LNCaP clone FGC (cell line): ENCODE measurements around the gene DECR2.

ENCODE experiments used
- DNase-seq: peaks from one replicate; pipeline ENCODE4 v3.0.0-alpha.2; 2011; ENCODE audit warnings: low read depth
- H3K4me3 ChIP-seq: 2 replicates; pipeline ENCODE4 v1.5.1; 2011; ENCODE audit warnings: mild to moderate bottlenecking, low read depth, low read length, control low read depth
- TF ChIP-seq, protein P1 (sequence below): IDR thresholded peaks from 2 replicates; pipeline ENCODE4 v1.5.1; 2012; ENCODE audit warnings: mild to moderate bottlenecking; ENCODE audit not compliant: control insufficient read depth, insufficient read depth; ENCODE audit errors: extremely low read depth

DECR2 gene

DNA sequence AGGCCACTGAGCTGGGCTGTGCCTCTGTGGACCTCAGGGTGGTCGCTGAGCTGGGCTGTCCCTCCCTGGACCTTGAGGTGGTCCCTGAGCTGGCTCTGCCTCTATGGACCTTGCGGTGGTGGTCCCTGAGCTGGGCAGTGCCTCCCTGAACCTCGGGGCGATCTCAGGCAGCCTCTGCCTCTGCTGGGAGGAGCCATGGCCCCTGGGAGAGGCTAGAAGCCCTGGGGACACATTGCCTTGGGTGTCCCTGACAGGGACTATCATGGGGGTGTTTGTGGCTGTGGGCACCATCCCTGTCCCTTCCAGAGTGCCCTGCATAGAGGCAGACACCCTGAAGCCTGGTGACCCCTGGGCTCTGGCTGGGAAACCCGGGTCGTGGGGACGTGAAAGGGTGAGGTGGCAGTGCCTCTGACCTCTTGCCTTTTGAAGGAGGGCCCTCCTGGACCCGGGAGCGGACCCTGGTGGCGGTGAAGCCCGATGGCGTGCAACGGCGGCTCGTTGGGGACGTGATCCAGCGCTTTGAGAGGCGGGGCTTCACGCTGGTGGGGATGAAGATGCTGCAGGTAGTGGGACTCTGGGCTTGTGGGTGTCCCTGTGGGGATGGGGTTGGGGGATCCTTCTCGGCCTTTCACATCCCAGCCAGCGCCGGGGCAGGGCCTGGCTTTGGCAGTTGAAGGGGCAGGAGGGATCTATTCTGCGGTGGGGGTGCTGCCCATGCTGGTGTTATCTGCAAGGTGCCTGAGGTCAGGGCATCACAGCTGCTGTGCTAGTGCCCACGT is 2.9 kb upstream of the DECR2 start:
- TF ChIP-seq, protein P1, sequence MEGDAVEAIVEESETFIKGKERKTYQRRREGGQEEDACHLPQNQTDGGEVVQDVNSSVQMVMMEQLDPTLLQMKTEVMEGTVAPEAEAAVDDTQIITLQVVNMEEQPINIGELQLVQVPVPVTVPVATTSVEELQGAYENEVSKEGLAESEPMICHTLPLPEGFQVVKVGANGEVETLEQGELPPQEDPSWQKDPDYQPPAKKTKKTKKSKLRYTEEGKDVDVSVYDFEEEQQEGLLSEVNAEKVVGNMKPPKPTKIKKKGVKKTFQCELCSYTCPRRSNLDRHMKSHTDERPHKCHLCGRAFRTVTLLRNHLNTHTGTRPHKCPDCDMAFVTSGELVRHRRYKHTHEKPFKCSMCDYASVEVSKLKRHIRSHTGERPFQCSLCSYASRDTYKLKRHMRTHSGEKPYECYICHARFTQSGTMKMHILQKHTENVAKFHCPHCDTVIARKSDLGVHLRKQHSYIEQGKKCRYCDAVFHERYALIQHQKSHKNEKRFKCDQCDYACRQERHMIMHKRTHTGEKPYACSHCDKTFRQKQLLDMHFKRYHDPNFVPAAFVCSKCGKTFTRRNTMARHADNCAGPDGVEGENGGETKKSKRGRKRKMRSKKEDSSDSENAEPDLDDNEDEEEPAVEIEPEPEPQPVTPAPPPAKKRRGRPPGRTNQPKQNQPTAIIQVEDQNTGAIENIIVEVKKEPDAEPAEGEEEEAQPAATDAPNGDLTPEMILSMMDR, result no peak
- no peak for DNase-seq
- no peak overlapping the region for H3K4me3 ChIP-seq

DNA sequence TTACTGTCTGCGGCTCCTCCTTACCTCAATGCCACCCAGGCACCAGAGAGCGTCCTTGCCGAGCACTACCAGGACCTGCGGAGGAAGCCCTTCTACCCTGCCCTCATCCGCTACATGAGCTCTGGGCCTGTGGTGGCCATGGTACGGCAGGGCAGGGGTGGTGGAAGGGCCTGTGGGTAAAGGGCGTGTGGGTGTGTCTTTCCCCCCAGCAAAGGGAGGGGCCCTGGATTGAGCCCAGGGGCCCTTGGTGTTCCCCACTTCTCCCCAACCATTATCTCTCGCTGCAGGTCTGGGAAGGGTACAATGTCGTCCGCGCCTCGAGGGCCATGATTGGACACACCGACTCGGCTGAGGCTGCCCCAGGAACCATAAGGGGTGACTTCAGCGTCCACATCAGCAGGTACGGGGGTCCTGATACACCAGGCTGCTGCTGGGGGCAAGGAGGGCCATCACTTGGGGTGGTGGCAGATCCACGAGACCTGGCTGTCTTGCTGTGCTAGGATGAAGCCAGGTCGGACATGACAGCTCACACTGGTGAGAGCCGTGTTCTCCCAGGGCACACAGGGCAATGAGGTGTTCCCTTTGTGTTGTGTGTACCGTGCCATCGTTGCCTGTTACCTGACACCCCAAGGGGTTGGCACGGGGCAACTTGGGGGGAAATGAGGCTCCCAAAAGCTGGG is 2.2 kb upstream of the DECR2 start:
- no peak for DNase-seq
- TF ChIP-seq, protein P1, result no peak
- H3K4me3 ChIP-seq, result no peak overlapping the region

DNA sequence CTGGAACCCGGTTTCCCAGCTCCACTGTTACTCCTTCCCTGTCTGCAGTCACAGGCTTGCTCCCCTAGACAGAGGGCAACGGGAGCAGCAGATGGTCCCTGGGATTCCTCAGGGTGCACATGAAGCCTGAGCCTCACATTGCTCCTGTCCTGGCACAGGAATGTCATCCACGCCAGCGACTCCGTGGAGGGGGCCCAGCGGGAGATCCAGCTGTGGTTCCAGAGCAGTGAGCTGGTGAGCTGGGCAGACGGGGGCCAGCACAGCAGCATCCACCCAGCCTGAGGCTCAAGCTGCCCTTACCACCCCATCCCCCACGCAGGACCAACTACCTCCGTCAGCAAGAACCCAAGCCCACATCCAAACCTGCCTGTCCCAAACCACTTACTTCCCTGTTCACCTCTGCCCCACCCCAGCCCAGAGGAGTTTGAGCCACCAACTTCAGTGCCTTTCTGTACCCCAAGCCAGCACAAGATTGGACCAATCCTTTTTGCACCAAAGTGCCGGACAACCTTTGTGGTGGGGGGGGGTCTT is 1.6 kb upstream of the DECR2 start:
- DNase-seq, result no peak
- H3K4me3 ChIP-seq, result peak overlapping the region; percentile 87; the same call in 1 of the 2 replicates
- TF ChIP-seq, protein P1, result no peak

GRCh38 chr16:404971-405486 is 3.3 kb downstream of the DECR2 start:
- no peak overlapping the region for H3K4me3 ChIP-seq
- TF ChIP-seq, protein P1, result no peak

GRCh38 chr16:405548-406506 is 4.1 kb downstream of the DECR2 start:
- no peak overlapping the region for H3K4me3 ChIP-seq
- DNase-seq, result no peak
- TF ChIP-seq, protein P1, result no peak

More at GRCh38 chr16:404971-405486, 3.3 kb downstream of the DECR2 start:
- no peak for DNase-seq

- H3K4me3 ChIP-seq, result no peak overlapping the region
- no peak for DNase-seq
- TF ChIP-seq, protein P1, result no peak
These were observed 5.6 kb downstream of the DECR2 start for GRCh38 chr16:407253-407652.
